GM19455 (cell line): ENCODE data around the gene TXNDC15.
"Not testable (repeated sequence)": the region's sequence is repeated elsewhere in the genome, so short reads cannot be mapped to it uniquely, and the experiment has no call there.

Source experiments
- ATAC-seq: cut with Tn5 transposase; IDR thresholded peaks from one replicate; pipeline ENCODE4 v1.9.1; 2021; ENCODE audit not compliant: unreplicated experiment

Gene TXNDC15

DNA sequence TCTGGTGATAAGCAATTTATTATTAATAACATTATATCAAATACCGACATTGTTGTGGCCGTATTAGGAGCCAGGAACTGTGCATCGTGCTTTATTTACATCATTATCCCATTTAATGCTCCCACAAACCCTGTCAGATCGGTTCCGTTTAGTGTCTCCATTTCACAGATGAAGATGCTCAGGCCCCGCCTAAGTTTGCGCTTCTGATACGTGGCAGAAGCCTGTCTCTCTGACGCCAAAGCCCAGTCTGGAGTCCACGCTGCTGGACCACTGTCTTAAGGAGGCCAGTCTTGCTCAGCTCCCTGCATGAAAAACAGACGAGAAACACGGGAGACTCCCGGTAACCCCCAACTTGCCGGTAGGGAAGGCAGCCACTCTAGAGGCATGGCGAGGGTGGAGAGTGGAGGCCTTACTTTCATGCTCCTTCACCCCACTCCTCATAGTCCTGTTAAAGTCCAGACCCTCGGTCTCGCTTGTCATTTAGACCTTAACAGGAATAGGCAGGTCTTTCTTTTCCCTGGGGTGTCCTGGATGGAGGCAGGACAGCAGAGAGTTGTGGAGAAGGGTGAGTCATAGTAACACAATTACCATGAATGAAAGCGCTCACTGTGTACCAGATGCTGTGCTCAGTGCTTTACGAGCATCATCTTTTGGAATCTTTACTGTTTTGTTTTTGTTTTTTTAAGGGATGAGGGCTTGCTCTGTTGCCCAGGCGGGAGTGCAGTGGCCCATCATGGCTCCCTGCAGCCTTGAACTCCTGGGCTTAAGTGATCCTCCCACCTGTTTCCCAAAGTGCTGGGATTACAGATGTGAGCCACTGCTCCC lies 872 bp downstream of the TXNDC15 start:
- peak; percentile 48 for ATAC-seq

GRCh38 chr5:134877159-134877558 lies 3.0 kb downstream of the TXNDC15 start:
- ATAC-seq = no peak

DNA sequence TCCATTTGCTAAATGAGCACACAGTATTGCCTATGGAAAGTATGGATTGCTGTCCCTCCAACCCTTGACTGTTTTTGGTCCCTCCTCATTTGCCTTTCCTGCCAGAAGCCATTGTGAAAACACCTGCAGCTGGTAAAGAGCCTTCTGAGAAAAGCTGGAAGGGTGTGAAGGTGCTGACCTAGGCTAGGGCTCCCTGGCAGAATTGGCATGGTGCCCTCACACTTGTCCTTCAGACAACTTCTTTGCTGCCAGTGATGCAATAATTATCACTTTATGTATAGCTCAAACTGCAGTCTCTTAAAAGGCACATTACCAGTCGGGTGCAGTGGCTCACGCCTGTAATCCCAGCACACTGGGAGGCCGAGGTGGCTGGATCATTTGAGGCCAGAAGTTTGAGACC lies 4.2 kb downstream of the TXNDC15 start:
- ATAC-seq = no peak

DNA sequence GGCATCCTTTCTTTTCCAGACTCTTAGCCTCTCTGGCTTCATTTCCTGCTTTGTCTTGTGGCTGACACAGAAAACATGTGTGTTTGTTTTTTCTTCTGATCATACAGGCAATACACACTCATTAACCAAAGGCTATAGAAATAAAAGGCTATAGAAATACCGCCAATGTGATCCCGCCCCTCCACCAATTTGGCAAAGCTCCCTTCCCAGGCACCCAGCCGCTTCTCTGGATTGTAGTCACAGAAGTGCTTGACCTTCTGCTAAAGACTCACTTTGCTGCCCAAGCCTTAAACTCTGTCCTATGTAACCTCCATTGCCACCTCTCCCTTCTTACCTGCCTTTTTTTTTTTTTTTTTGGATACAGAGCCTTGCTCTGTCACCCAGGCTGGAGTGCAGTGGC lies 5.3 kb downstream of the TXNDC15 start:
- no peak for ATAC-seq

- not testable (repeated sequence) for ATAC-seq
These were observed 6.8 kb downstream of the TXNDC15 start for GRCh38 chr5:134880937-134881336.

DNA sequence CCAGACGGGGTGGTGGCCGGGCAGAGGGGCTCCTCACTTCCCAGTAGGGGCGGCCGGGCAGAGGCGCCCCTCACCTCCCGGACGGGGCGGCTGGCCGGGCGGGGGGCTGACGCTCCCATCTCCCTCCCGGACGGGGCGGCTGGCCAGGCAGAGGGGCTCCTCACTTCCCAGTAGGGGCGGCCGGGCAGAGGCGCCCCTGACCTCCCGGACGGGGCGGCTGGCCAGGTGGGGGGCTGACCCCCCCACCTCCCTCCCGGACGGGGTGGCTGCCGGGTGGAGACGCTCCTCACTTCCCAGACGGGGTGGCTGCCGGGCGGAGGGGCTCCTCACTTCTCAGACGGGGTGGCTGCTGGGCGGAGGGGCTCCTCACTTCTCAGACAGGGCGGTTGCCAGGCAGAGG lies 7.5 kb downstream of the TXNDC15 start:
- not testable (repeated sequence) for ATAC-seq

- no peak for ATAC-seq
These were observed 13.5 kb downstream of the TXNDC15 start for GRCh38 chr5:134887593-134888159.

GRCh38 chr5:134889335-134889734 lies 15.2 kb downstream of the TXNDC15 start:
- no peak for ATAC-seq

GRCh38 chr5:134891473-134891872 lies 17.3 kb downstream of the TXNDC15 start:
- ATAC-seq = no peak

- no peak for ATAC-seq
These were observed 18.1 kb downstream of the TXNDC15 start for GRCh38 chr5:134892282-134892681.

DNA sequence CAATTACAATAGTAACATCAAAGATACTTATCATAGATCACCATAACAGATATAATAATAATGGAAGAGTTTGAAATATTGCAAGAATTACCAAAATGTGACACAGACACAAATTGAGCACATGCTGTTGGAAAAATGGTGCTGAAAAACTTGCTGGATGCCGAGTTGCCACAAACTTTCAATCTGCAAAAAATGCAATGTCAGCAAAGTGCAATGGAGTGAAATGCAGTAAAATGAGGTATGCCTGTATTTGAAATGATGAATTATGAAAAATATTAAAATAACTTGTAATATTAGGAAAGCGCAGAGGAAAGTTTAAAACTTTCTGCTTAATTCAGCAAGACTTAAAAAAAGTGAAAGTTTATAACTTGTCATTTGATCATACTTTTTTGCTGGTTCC lies 18.8 kb downstream of the TXNDC15 start:
- ATAC-seq = no peak

- no peak for ATAC-seq
These were observed 19.8 kb downstream of the TXNDC15 start for GRCh38 chr5:134893748-134894505.

DNA sequence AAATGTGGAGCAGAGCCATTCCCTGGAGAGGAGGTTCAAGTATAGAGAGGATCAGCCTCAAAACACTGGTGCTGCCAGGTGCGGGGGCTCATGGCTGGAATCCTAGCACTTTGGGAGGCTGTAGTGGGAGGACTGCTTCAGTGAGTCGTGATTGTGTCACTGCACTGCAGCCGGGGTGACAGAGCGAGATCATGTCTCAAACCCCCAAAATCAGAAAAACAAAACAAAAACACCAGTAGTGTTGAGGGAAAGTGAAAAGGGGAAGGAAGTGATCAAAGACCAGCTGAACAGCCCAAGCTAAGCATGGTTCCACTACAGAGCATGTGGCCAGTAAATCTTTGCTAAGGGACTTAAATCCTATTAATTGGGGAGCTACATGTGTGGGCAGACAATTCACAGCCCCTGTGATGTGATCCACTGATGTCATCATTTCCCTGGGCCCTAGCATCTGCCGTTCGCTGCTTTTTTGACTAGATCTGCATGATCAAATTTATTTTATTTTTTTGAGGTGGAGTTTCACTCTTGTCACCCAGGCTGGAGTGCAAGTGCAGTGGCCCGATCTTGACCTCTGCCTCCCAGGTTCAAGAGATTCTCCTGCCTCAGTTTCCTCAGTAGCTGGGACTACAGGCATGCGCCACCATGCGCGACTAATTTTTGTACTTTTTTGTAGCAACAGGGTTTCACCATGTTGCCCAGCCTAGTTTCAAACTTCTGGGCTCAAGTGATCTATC lies 28.1 kb downstream of the TXNDC15 start:
- ATAC-seq = no peak

DNA sequence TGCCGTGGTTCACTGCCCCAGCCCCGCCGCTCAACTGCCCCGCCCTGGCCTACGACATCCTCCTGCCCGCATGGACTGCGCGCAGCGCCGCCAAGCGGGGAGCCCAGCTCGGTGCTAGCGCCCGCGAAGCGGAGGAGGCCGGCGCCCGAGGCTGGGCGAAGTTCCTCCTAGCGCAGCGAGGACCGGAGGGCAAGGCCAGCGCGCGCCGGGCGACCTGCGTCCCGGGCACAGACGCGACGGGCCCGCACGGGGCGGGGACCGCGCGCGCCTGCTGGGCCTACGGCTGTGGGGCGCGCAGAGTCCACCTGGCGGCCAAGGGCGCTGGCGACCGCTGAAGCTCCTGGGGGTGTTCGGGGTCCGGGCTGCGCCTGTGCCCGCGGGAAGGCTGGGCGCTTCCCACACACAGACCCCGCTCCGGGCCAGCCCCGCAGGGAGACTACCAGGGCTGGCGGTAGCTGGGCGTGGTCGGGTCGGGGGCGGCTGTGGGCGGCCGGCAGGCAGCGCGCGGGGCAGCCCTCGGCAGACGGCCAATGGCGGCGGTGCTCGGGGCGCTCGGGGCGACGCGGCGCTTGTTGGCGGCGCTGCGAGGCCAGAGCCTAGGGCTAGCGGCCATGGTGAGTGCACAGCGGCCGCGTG lies 30.6 kb downstream of the TXNDC15 start, which contains the start of gene PCBD2:
PCBD2 (plus strand) TSS at position 522 of the 636 bp plus-strand sequence; CDS start at position 531, 9 bp downstream.
- peak; percentile 80 for ATAC-seq

DNA sequence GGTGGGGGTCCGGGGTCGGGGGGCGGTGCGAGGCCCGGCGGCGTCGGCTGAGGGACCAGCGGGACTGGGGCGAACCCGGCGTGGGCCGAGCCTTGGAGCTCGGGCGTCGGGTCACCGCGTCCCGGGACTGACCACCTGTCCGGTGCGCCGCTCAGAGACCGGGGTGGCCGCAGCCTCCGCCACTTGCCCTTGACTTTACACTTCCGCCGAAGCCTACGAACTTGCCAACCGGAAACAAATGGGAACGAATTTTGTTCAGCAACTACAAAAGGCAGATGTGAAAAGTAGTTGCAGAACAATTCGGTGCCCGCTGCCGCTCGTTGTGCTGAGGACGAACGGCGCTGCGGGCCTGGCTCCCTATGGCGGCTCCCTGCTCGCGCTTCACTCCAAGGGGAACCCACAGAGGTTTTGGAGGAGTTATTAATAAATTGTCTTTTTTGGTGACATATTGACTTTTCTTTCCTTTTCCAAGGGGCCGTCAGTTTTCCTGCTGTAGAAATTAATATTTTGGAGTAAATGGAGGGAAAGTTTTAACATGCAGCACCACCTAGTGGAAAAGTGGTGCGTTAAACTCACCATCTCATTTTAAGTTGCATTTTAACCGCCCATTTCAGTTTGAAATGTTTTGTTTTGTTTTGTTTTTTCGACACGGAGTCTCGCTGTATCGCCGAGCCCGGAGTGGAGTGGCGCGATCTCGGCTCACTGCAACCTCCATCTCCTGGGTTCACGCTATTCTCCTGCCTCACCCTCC lies 31.2 kb downstream of the TXNDC15 start:
- ATAC-seq = peak; percentile 39

DNA sequence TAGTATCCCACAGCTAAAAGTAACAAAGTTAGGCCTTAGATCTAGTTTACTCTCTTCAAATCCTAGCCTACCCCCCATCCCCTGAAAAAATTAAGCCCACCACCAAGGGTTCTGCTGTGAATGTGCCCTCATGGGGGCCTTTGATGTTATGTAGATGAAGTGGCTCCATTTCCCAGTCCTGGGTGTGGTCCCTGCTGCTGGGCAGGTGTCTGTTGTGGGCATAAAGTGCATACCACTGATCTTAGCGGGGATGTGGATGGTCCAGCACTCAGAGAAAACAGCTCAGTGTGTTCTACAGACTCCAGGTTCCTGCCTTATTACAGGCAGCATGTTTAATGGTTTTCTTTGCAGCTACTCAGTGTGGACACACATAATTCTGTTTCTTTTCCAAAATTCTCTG lies 32.6 kb downstream of the TXNDC15 start:
- no peak for ATAC-seq

DNA sequence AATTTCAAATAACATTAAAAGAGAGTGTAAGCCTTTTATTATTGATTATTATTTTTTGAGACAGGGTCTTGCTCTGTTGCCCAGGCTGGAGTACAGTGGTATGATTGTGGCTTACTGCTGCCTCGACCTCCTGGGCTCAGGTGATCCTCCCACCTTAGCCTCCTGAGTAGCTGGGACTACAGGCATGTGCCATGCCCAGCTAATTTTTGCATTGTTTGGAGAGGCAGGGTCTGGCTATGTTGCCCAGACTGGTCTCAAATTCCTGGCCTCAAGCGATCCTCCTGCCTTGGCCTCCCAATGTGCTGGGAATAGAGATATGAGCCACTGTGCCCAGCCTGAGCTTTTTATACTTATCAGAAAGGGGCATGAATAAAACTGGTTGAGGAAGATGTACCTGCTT lies 36.6 kb downstream of the TXNDC15 start:
- ATAC-seq = not testable (repeated sequence)

- ATAC-seq = no peak
These were observed 37.4 kb downstream of the TXNDC15 start for GRCh38 chr5:134911285-134912206.

DNA sequence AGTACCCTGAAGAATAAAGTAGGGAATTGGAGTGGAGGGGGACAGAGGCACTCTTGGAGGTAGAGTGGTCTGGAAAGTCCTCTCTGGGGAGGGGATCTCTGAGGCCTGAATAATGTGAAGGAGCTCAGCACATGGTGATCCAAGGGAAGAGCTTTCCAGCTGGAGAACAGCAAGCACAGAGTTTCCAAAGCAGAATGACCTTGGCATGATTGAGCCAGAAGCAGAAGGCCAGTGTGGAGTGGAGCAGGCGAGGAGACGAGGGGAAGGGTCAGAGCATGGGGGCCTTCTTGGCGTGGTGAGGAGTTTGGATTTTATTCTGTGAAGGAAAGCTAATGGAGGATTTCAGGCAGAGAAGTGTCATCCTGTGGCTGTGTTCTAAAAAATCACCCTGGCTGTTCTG lies 39.1 kb downstream of the TXNDC15 start:
- ATAC-seq = no peak
